Left lung (tissue), 10 donors: ENCODE results near the gene IFIT3. TPM values are rescaled to one million over a fixed set of nuclear protein-coding genes. Genes with fewer than 3 reads are reported as not detected.
"Not testable (repeated sequence)": the region's sequence is repeated elsewhere in the genome, so short reads cannot be mapped to it uniquely, and the experiment has no call there.

ENCODE experiments used
- ATAC-seq: fragments of 200-7000 bp; cut with Tn5 transposase; one replicate; pipeline ENCODE4 v1.9.1; 2020; ENCODE audit warnings: moderate library complexity
- DNase-seq, 4 donors: peaks; one replicate each; pipeline ENCODE4 v3.0.0-alpha.2; 2013 to 2020
- H3K27ac ChIP-seq, 2 donors: fragments of 200-600 bp; sonication (generic) in 1 of 2; one replicate each; pipeline versions ENCODE4 v1.5.0 to v1.8.0; 2020 to 2021
- H3K27me3 ChIP-seq, 2 donors: fragments of 200-600 bp; sonication (generic) in 1 of 2; one replicate each; pipeline versions ENCODE4 v1.5.0 to v1.8.0; 2020 to 2021
- H3K36me3 ChIP-seq, 2 donors: fragments of 200-600 bp; sonication (generic) in 1 of 2; one replicate each; pipeline versions ENCODE4 v1.5.0 to v1.8.0; 2020 to 2021
- H3K4me1 ChIP-seq, 2 donors: fragments of 200-600 bp; one replicate each; pipeline ENCODE4 v1.8.0; 2021
- H3K4me3 ChIP-seq, 2 donors: fragments of 200-600 bp; sonication (generic) in 1 of 2; one replicate each; pipeline versions ENCODE4 v1.5.0 to v1.8.0; 2020 to 2021; ENCODE audit warnings: mild to moderate bottlenecking in 1 of 2
- H3K9me3 ChIP-seq, 2 donors: fragments of 200-600 bp; sonication (generic) in 1 of 2; one replicate each; pipeline versions ENCODE4 v1.5.0 to v1.8.0; 2020 to 2021
- CTCF ChIP-seq, 2 donors: fragments of 200-600 bp; sonication (generic) in 1 of 2; IDR thresholded peaks; one replicate each; pipeline versions ENCODE4 v1.5.0 to v1.8.0; 2021; ENCODE audit warnings: antibody characterized with exemption in 2 of 2
- intact Hi-C, 2 donors: fragments of 100-400 bp; cut with DNase I; formaldehyde crosslinking; loops; one replicate each; pipeline versions ENCODE4 v1.11.2 to v1.14.2; 2022
- polyA plus RNA-seq, 6 donors: library from polyadenylated mRNA; unstranded; fragments of 120-200 nt; gene quantifications; one replicate each; pipeline ENCODE4 v1.2.1, GENCODE V29; 2013; ENCODE audit not compliant: insufficient read length in 6 of 6
- total RNA-seq, 2 donors: library from RNA; stranded (reverse); fragmentation: NEBNext Ultra II Directional; extraction: Animal tissue kit (Norgen Biotek cat#: 25700); gene quantifications; one replicate each; pipeline ENCODE4 v1.2.1, GENCODE V29; 2021
- donor health status: DM: no; HTN: yes; CAD: no.
- donor health status: DM: no; HTN: no; CAD: no.

IFIT3 gene
- total and polyA plus RNA-seq, 8 donors = 12.4 to 48.9 (median 14.4) TPM

DNA sequence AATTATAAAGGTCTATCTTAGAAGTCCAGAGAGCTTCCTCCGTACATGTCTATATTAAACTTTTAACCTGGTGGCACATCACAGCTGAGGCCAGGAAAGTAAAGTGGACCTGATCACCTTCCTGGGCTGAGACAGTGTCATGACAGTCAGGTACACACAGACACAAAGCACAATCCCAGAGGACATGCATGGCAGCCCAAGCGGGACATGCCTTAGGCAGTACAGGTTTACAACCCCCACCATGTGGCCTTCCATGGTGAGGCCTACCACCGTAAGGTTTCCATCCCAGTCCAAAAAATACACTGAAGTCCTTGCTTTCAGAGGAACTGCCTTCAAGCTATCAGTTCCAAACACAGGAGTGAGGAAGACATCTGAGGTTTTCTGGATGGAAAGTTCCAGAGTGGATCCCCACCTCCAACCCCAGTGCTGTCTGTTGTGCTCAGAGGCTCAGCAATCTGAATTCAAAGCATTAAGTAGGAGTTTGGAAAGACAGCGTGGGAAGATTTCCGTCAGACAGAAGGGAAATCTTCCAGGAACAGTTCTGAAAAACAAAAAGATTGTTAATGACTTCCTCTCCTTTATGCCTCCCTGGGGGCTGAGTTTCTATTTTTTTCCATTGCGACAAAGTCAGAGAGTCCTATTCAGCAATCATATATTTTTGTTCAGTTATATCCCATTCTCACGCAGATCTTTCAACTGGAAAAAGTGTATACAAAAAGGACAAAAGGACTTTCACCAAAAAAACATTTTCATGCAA is 20.1 kb downstream of the IFIT3 start:
- Histone ChIP-seq H3K4me1 (peaks cover 13 to 49% of the 10 kb centered on the region in 2 donors), H3K27me3 (no peaks in the 10 kb centered on the region), H3K27ac (peak overlapping the region in 1 of 2 donors; percentile 31), H3K36me3 (no peaks in the 10 kb centered on the region), H3K9me3 (no peaks in the 10 kb centered on the region), H3K4me3 (no peak overlapping the region)
- DNase-seq = no peak
- TF ChIP-seq CTCF (IDR thresholded peaks at IDR 0.05) = no peak
- ATAC-seq = no peak
- intact Hi-C loops = no loop called here

GRCh38 chr10:89348481-89348880 is 20.7 kb downstream of the IFIT3 start:
- peak overlapping the region in 1 of 2 donors; percentile 31 for H3K27ac ChIP-seq
- no peak overlapping the region for H3K4me3 ChIP-seq
- H3K36me3 ChIP-seq = no peaks in the 10 kb centered on the region
- H3K9me3 ChIP-seq = no peaks in the 10 kb centered on the region
- no peak for ATAC-seq
- H3K4me1 ChIP-seq = peaks cover 13 to 49% of the 10 kb centered on the region in 2 donors
- no peaks in the 10 kb centered on the region for H3K27me3 ChIP-seq
- no peak for TF ChIP-seq CTCF (IDR thresholded peaks at IDR 0.05)
- intact Hi-C loops = no loop called here
- DNase-seq = no peak

GRCh38 chr10:89348975-89349374 is 21.2 kb downstream of the IFIT3 start:
- no peak for TF ChIP-seq CTCF (IDR thresholded peaks at IDR 0.05)
- H3K27ac ChIP-seq = no peak overlapping the region
- DNase-seq (no peak), ATAC-seq (no peak)
- intact Hi-C loops = no loop called here
- no peaks in the 10 kb centered on the region for H3K9me3 ChIP-seq
- H3K27me3 ChIP-seq = no peaks in the 10 kb centered on the region
- H3K4me3 ChIP-seq = no peak overlapping the region
- no peaks in the 10 kb centered on the region for H3K36me3 ChIP-seq
- peaks cover 13 to 49% of the 10 kb centered on the region in 2 donors for H3K4me1 ChIP-seq

- H3K27me3 ChIP-seq, H3K4me3 ChIP-seq, H3K36me3 ChIP-seq, H3K9me3 ChIP-seq, intact Hi-C loops: not testable (repeated sequence)
- H3K4me1 ChIP-seq = peaks cover 13 to 46% of the 10 kb centered on the region in 2 donors
- ATAC-seq (peak; percentile 65), DNase-seq (peak in 2 of 4 donors; percentile 62)
- peak overlapping the region; percentile 76 to 94 for H3K27ac ChIP-seq
Observed at GRCh38 chr10:89350631-89351315, 23.0 kb downstream of the IFIT3 start.

GRCh38 chr10:89351412-89351779 is 23.6 kb downstream of the IFIT3 start:
- DNase-seq (no peak), ATAC-seq (peak; percentile 38)
- no peak for TF ChIP-seq CTCF (IDR thresholded peaks at IDR 0.05)
- no peak overlapping the region for H3K4me3 ChIP-seq
- no peaks in the 10 kb centered on the region for H3K9me3 ChIP-seq
- H3K36me3 ChIP-seq = no peaks in the 10 kb centered on the region
- H3K27ac ChIP-seq = peak overlapping the region; percentile 76 to 94
- peaks cover 13 to 40% of the 10 kb centered on the region in 2 donors for H3K4me1 ChIP-seq
- intact Hi-C loops = no loop called here
- H3K27me3 ChIP-seq = no peaks in the 10 kb centered on the region
